Mesendoderm (in vitro differentiated cells): ENCODE measurements around the gene SSNA1.

Experiments used
- DNase-seq: peaks from one replicate; pipeline ENCODE4 v3.0.0; 2013
- H2AK5ac ChIP-seq: 2 replicates; pipeline ENCODE4 v1.6.1; 2013; ENCODE audit warnings: low read length, inconsistent platforms
- H2BK120ac ChIP-seq: 2 replicates; pipeline ENCODE4 v1.6.1; 2013; ENCODE audit warnings: low read depth, mild to moderate bottlenecking, low read length, moderate library complexity, mixed read lengths
- H2BK15ac ChIP-seq: replicated peaks from 2 replicates; pipeline ENCODE4 v1.6.1; 2013; ENCODE audit warnings: low read depth, mild to moderate bottlenecking, moderate library complexity
- H2BK5ac ChIP-seq: 2 replicates; pipeline ENCODE4 v1.6.1; 2013; ENCODE audit warnings: low read length, inconsistent platforms
- H3K18ac ChIP-seq: 2 replicates; pipeline ENCODE4 v1.6.1; 2013; ENCODE audit warnings: mild to moderate bottlenecking, low read length, mixed read lengths
- H3K23ac ChIP-seq: one replicate; pipeline ENCODE4 v1.6.1; 2013; ENCODE audit warnings: low read length
- H3K27ac ChIP-seq: 2 replicates; pipeline ENCODE4 v1.5.1; 2013; ENCODE audit warnings: low read depth, mild to moderate bottlenecking, inconsistent platforms, low read length, moderate library complexity
- H3K27me3 ChIP-seq: 2 replicates; pipeline ENCODE4 v1.6.1; 2013; ENCODE audit warnings: low read length, control low read depth, mild to moderate bottlenecking, inconsistent platforms; ENCODE audit not compliant: insufficient read depth, poor library complexity
- H3K36me3 ChIP-seq: 2 replicates; pipeline ENCODE4 v1.6.1; 2013; ENCODE audit warnings: low read length, inconsistent platforms; ENCODE audit not compliant: control insufficient read depth, insufficient read depth
- H3K4ac ChIP-seq: one replicate; pipeline ENCODE4 v1.6.1; 2013; ENCODE audit warnings: low read depth, mild to moderate bottlenecking, low read length, moderate library complexity
- H3K4me1 ChIP-seq: 2 replicates; pipeline ENCODE4 v1.6.1; 2013; ENCODE audit warnings: low read depth, low read length, inconsistent platforms; ENCODE audit not compliant: control insufficient read depth
- H3K4me2 ChIP-seq: 2 replicates; pipeline ENCODE4 v1.6.1; 2013; ENCODE audit warnings: low read length
- H3K4me3 ChIP-seq: 2 replicates; pipeline ENCODE4 v1.5.1; 2013; ENCODE audit warnings: mild to moderate bottlenecking, low read length
- H3K56ac ChIP-seq: one replicate; pipeline ENCODE4 v1.6.1; 2013; ENCODE audit warnings: low read length
- H3K79me1 ChIP-seq: 2 replicates; pipeline ENCODE4 v1.6.1; 2013; ENCODE audit warnings: low read length, inconsistent platforms
- H3K79me2 ChIP-seq: 2 replicates; pipeline ENCODE4 v1.6.1; 2013; ENCODE audit warnings: mild to moderate bottlenecking, low read length; ENCODE audit not compliant: control insufficient read depth, insufficient read depth
- H3K9ac ChIP-seq: 2 replicates; pipeline ENCODE4 v1.6.1; 2013; ENCODE audit warnings: low read length, inconsistent platforms
- H4K5ac ChIP-seq: one replicate; pipeline ENCODE4 v1.6.1; 2013; ENCODE audit warnings: low read length
- H4K8ac ChIP-seq: one replicate; pipeline ENCODE4 v1.6.1; 2013; ENCODE audit warnings: low read depth, mild to moderate bottlenecking, control low read depth, low read length, moderate library complexity
- WGBS: extraction: QIAGEN DNeasy Blood & Tissue Kit; methylation state at CpG from one replicate; pipeline ENCODE4 v1.1.7; 2013; ENCODE audit warnings: low lambda C conversion rate, missing lambda C conversion rate; ENCODE audit not compliant: insufficient coverage; ENCODE audit errors: extremely low coverage; 5-methylcytosine and 5-hydroxymethylcytosine counted together

The SSNA1 gene

GRCh38 chr9:137228968-137229896 lies 40.8 kb downstream of the SSNA1 start:
- WGBS = no CpG with 5 or more reads among the region's 27 CpGs
- no peak overlapping the region for H3K27ac ChIP-seq
- H3K9ac ChIP-seq = no peak overlapping the region
- no peak overlapping the region for H3K4me2 ChIP-seq
- no peak overlapping the region for H2BK5ac ChIP-seq
- H3K4me3 ChIP-seq = no peak overlapping the region
- no peak overlapping the region for H2AK5ac ChIP-seq
- H3K79me1 ChIP-seq = no peaks in the 10 kb centered on the region
- no peak for DNase-seq
- H3K4ac ChIP-seq = no peak overlapping the region
- no peaks in the 10 kb centered on the region for H3K27me3 ChIP-seq
- H3K18ac ChIP-seq = no peak overlapping the region
- no peak overlapping the region for H3K56ac ChIP-seq
- H4K5ac ChIP-seq = no peak overlapping the region
- H3K23ac ChIP-seq = no peak overlapping the region
- no peak overlapping the region for H2BK15ac ChIP-seq
- no peak overlapping the region for H4K8ac ChIP-seq
- H3K79me2 ChIP-seq = no peaks in the 10 kb centered on the region
- no peaks in the 10 kb centered on the region for H3K4me1 ChIP-seq
- H3K36me3 ChIP-seq = no peaks in the 10 kb centered on the region
- H2BK120ac ChIP-seq = no peak overlapping the region

- Histone ChIP-seq H3K4me2 (no peak overlapping the region), H2BK120ac (no peak overlapping the region), H3K23ac (no peak overlapping the region), H3K27ac (no peak overlapping the region), H3K79me2 (no peaks in the 10 kb centered on the region), H3K4ac (no peak overlapping the region), H3K36me3 (no peaks in the 10 kb centered on the region), H2AK5ac (no peak overlapping the region), H3K4me3 (no peak overlapping the region), H3K18ac (no peak overlapping the region), H3K4me1 (no peaks in the 10 kb centered on the region), H3K9ac (no peak overlapping the region), H4K5ac (no peak overlapping the region), H2BK15ac (no peak overlapping the region), H3K79me1 (no peaks in the 10 kb centered on the region), H2BK5ac (no peak overlapping the region), H3K56ac (no peak overlapping the region), H4K8ac (no peak overlapping the region), H3K27me3 (no peaks in the 10 kb centered on the region)
- DNase-seq = no peak
- no CpG with 5 or more reads among the region's 31 CpGs for WGBS
Observed at GRCh38 chr9:137229903-137230704, 41.6 kb downstream of the SSNA1 start.

- no peak for DNase-seq
- no peak within 1 kb of the TSS for H3K27ac ChIP-seq
- no peak within 1 kb of the TSS for H3K4ac ChIP-seq
- no peak within 1 kb of the TSS for H2BK120ac ChIP-seq
- H3K18ac ChIP-seq = no peak within 1 kb of the TSS
- no CpG with 5 or more reads among the region's 14 CpGs for WGBS
- H3K79me1 ChIP-seq = no peaks in the 10 kb centered on the region
- no peak within 1 kb of the TSS for H2AK5ac ChIP-seq
- H3K4me3 ChIP-seq = no peak within 1 kb of the TSS
- H2BK5ac ChIP-seq = no peak within 1 kb of the TSS
- H4K8ac ChIP-seq = no peak within 1 kb of the TSS
- no peaks in the 10 kb centered on the region for H3K27me3 ChIP-seq
- H4K5ac ChIP-seq = no peak within 1 kb of the TSS
- H3K79me2 ChIP-seq = no peaks in the 10 kb centered on the region
- no peaks in the 10 kb centered on the region for H3K4me1 ChIP-seq
- H3K23ac ChIP-seq = no peak within 1 kb of the TSS
- no peak within 1 kb of the TSS for H2BK15ac ChIP-seq
- H3K4me2 ChIP-seq = no peak within 1 kb of the TSS
- H3K9ac ChIP-seq = no peak within 1 kb of the TSS
- H3K36me3 ChIP-seq = no peaks in the 10 kb centered on the region
- no peak within 1 kb of the TSS for H3K56ac ChIP-seq
Observed at GRCh38 chr9:137230705-137231371, 42.4 kb downstream of the SSNA1 start, which contains the start of gene SLC34A3. SLC34A3 (plus strand) TSS chr9:137230901; CDS start chr9:137231703, 802 bp downstream.

GRCh38 chr9:137231372-137232039 lies 43.0 kb downstream of the SSNA1 start:
- Histone ChIP-seq H4K5ac (no peak overlapping the region), H3K9ac (no peak overlapping the region), H2BK120ac (no peak overlapping the region), H2BK15ac (no peak overlapping the region), H3K4me3 (no peak overlapping the region), H3K56ac (no peak overlapping the region), H2BK5ac (no peak overlapping the region), H3K79me1 (no peaks in the 10 kb centered on the region), H3K36me3 (no peaks in the 10 kb centered on the region), H3K79me2 (no peaks in the 10 kb centered on the region), H3K23ac (no peak overlapping the region), H3K18ac (no peak overlapping the region), H4K8ac (no peak overlapping the region), H3K27me3 (no peaks in the 10 kb centered on the region), H3K4ac (no peak overlapping the region), H3K4me1 (no peaks in the 10 kb centered on the region), H2AK5ac (no peak overlapping the region), H3K4me2 (no peak overlapping the region), H3K27ac (no peak overlapping the region)
- DNase-seq = no peak
- WGBS = no CpG with 5 or more reads among the region's 23 CpGs

- H3K27me3 ChIP-seq = no peaks in the 10 kb centered on the region
- H2BK120ac ChIP-seq = no peak overlapping the region
- peaks cover 2% of the 10 kb centered on the region for H3K4me1 ChIP-seq
- H3K18ac ChIP-seq = no peak overlapping the region
- no CpG with 5 or more reads among the region's 10 CpGs for WGBS
- no peak overlapping the region for H2BK15ac ChIP-seq
- H2BK5ac ChIP-seq = no peak overlapping the region
- H3K4ac ChIP-seq = no peak overlapping the region
- no peak overlapping the region for H2AK5ac ChIP-seq
- no peaks in the 10 kb centered on the region for H3K36me3 ChIP-seq
- no peak overlapping the region for H3K9ac ChIP-seq
- no peak overlapping the region for H3K23ac ChIP-seq
- no peak overlapping the region for H3K4me3 ChIP-seq
- H3K27ac ChIP-seq = no peak overlapping the region
- H4K8ac ChIP-seq = no peak overlapping the region
- no peak for DNase-seq
- H3K79me2 ChIP-seq = no peaks in the 10 kb centered on the region
- H3K4me2 ChIP-seq = no peak overlapping the region
- no peaks in the 10 kb centered on the region for H3K79me1 ChIP-seq
- H3K56ac ChIP-seq = no peak overlapping the region
- no peak overlapping the region for H4K5ac ChIP-seq
Observed at GRCh38 chr9:137232101-137232500, 43.6 kb downstream of the SSNA1 start.
